NCI-H748 (cell line): ENCODE measurements around the gene ATG7.

Source experiments
- DNase-seq: peaks from one replicate; lab custom pipeline; 2025; ENCODE audit not compliant: unreplicated experiment; lab: John Stamatoyannopoulos, UW

ATG7 gene

GRCh38 chr3:11549580-11550140 lies 277.5 kb downstream of the ATG7 start:
- DNase-seq = no peak

- no peak for DNase-seq
These were observed 278.8 kb downstream of the ATG7 start for GRCh38 chr3:11551036-11551435.

GRCh38 chr3:11552289-11553264 lies 280.4 kb downstream of the ATG7 start:
- no peak for DNase-seq

GRCh38 chr3:11553436-11554235 lies 281.4 kb downstream of the ATG7 start:
- DNase-seq = no peak

- no peak for DNase-seq
These were observed 282.0 kb downstream of the ATG7 start for GRCh38 chr3:11554236-11554610.

GRCh38 chr3:11554666-11555065 lies 282.5 kb downstream of the ATG7 start:
- DNase-seq = no peak

GRCh38 chr3:11555211-11555782 lies 283.1 kb downstream of the ATG7 start:
- no peak for DNase-seq

- DNase-seq = no peak
These were observed 283.9 kb downstream of the ATG7 start for GRCh38 chr3:11555881-11556633.

GRCh38 chr3:11556851-11557644 lies 284.9 kb downstream of the ATG7 start:
- DNase-seq = peak; percentile 44

GRCh38 chr3:11558002-11558401 lies 285.8 kb downstream of the ATG7 start:
- no peak for DNase-seq

- DNase-seq = no peak
These were observed 286.3 kb downstream of the ATG7 start for GRCh38 chr3:11558411-11558903.

GRCh38 chr3:11558918-11559815 lies 287.0 kb downstream of the ATG7 start:
- DNase-seq = no peak

- no peak for DNase-seq
These were observed 287.8 kb downstream of the ATG7 start for GRCh38 chr3:11559816-11560633.

- DNase-seq = no peak
These were observed 288.5 kb downstream of the ATG7 start for GRCh38 chr3:11560746-11561145.

- DNase-seq = no peak
These were observed 290.2 kb downstream of the ATG7 start for GRCh38 chr3:11562277-11562881.

GRCh38 chr3:11563159-11563864 lies 291.1 kb downstream of the ATG7 start:
- DNase-seq = no peak

- DNase-seq = no peak
These were observed 291.6 kb downstream of the ATG7 start for GRCh38 chr3:11563865-11564185.
